HepG2 (cell line): Measurements from ENCODE around the gene MEX3A. TPM values are rescaled to one million over a fixed set of nuclear protein-coding genes. Genes with fewer than 3 reads are reported as not detected.

Source experiments
- ELF3 ChIP-seq: IDR thresholded peaks from 2 replicates; pipeline ENCODE4 v1.6.1; 2016; ENCODE audit warnings: missing genetic modification reagents, missing compliant biosample characterization
- FOXP4 ChIP-seq: sonication (generic); formaldehyde crosslinking; IDR thresholded peaks from 2 replicates; pipeline ENCODE4 v1.4.0; 2020; ENCODE audit warnings: missing genetic modification reagents
- JUND ChIP-seq: sonication (generic); formaldehyde crosslinking; IDR thresholded peaks from 2 replicates; pipeline ENCODE4 v1.8.0; 2022; ENCODE audit warnings: mild to moderate bottlenecking, missing genetic modification reagents
- SRF ChIP-seq: IDR thresholded peaks from 2 replicates; pipeline ENCODE4 v1.6.1; 2011; ENCODE audit warnings: mild to moderate bottlenecking, low read depth, low read length, moderate library complexity
- polyA plus RNA-seq, 8 experiments: library from polyadenylated mRNA; depleted of rRNA in 3 of 8; stranded (reverse) in 7 of 8; unstranded in 1 of 8; fragments of >200 nt; fragmentation: Illumina TruSeq in 4 of 8; extraction: Trizol in 4 of 8; gene quantifications; 2 replicates each; pipeline versions ENCODE4 v1.2.1 to v1.2.3, GENCODE V29; 2011 to 2016; ENCODE audit warnings: low read depth in 4 of 8, missing spikeins in 1 of 8, mixed read lengths in 1 of 8; ENCODE audit not compliant: insufficient read depth in 1 of 8
- total RNA-seq, 5 experiments: library from RNA; depleted of rRNA; stranded (reverse); fragments of >200 nt; fragmentation: Illumina TruSeq; extraction: Trizol; gene quantifications; 2 replicates each; pipeline ENCODE4 v1.2.3, GENCODE V29; 2016; ENCODE audit warnings: low read depth in 1 of 5
- TF ChIP-seq, protein P1 (sequence below): sonication (generic); formaldehyde crosslinking; IDR thresholded peaks from 2 replicates; pipeline ENCODE4 v1.4.0; 2020; ENCODE audit warnings: mild to moderate bottlenecking, missing genetic modification reagents

The MEX3A gene
- total and polyA plus RNA-seq, 2 of the 13 experiments (the other 11 are each of a cell fraction or from before 2014, with no cell fraction given) = 7.6 to 9.1 TPM

DNA sequence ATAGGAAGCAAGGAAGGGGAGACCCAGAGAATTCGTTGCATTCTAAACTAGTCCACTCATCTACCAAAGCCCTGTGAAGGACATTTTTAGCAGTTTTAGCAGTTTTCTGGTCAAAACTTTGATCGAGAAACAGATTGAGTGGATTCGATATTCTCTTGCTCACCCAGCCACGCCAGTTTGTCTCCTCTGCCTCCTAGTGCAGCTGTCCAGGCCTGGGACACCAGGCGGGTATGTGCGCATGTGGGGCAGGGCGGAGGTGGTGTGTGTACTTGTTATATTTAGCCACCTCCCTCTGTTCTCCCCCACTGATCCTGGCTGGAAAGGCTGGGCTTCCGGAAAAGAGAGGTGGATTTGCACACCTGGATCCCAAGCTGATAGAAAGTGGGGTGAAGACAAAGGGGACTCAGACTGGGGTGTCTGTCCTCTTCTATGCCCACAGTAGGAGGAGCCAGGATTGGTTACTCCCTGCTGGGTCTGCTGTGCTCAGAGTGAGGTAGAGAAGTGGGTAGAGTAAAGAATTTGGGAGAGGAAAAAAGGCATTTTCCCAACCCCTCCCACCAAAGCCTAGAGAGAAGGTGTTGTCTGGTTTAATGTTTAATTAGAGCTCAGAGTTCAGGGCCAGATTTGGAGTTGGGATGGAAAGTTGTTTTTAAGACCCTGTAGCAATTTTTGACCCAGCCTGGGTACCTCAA, 36.1 kb upstream of the MEX3A start (continued):
- TF ChIP-seq JUND (CRISPR knock-in tag) (peak; percentile 36; the same call in 1 of the 2 replicates), ELF3 (CRISPR knock-in tag) (peak; percentile 65), FOXP4 (CRISPR knock-in tag) (peak; percentile 18; the same call in 1 of the 2 replicates), SRF (peak; percentile 49; the same call in 1 of the 2 replicates)
- TF ChIP-seq, protein P1, sequence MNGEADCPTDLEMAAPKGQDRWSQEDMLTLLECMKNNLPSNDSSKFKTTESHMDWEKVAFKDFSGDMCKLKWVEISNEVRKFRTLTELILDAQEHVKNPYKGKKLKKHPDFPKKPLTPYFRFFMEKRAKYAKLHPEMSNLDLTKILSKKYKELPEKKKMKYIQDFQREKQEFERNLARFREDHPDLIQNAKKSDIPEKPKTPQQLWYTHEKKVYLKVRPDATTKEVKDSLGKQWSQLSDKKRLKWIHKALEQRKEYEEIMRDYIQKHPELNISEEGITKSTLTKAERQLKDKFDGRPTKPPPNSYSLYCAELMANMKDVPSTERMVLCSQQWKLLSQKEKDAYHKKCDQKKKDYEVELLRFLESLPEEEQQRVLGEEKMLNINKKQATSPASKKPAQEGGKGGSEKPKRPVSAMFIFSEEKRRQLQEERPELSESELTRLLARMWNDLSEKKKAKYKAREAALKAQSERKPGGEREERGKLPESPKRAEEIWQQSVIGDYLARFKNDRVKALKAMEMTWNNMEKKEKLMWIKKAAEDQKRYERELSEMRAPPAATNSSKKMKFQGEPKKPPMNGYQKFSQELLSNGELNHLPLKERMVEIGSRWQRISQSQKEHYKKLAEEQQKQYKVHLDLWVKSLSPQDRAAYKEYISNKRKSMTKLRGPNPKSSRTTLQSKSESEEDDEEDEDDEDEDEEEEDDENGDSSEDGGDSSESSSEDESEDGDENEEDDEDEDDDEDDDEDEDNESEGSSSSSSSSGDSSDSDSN (CRISPR knock-in tag) = peak; percentile 44
